Gastroesophageal sphincter (tissue), 4 donors: ENCODE measurements around the gene ITPKC. TPM values are rescaled to one million over a fixed set of nuclear protein-coding genes. Genes with fewer than 3 reads are reported as not detected.
A peak's percentile ranks its signal among the peaks of the same experiment; 100 is the strongest.

ENCODE experiments used
- ATAC-seq: fragments of 150-250 bp; one replicate; pipeline ENCODE4 v1.9.1; 2016; ENCODE audit warnings: mild to moderate bottlenecking, moderate library complexity
- H3K27ac ChIP-seq, 4 donors: fragments of 200-600 bp; sonication (generic) in 3 of 4; 1 replicate in 3 of 4; 2 replicates in 1 of 4; pipeline ENCODE4 v1.5.1; 2016 to 2019
- H3K27me3 ChIP-seq: fragments of 200-600 bp; sonication (generic); one replicate; pipeline ENCODE4 v1.5.1; 2019
- H3K36me3 ChIP-seq, 2 donors: fragments of 200-600 bp; sonication (generic); one replicate each; pipeline ENCODE4 v1.5.1; 2019; ENCODE audit warnings: control low read depth in 1 of 2
- H3K4me1 ChIP-seq, 3 donors: fragments of 200-600 bp; sonication (generic); 1 replicate in 2 of 3; 2 replicates in 1 of 3; pipeline ENCODE4 v1.5.1; 2016 to 2019; ENCODE audit warnings: control low read depth in 2 of 3
- H3K4me3 ChIP-seq, 2 donors: fragments of 200-600 bp; sonication (generic); one replicate each; pipeline ENCODE4 v1.5.1; 2019; ENCODE audit warnings: mild to moderate bottlenecking in 1 of 2, moderate library complexity in 1 of 2
- H3K9me3 ChIP-seq, 3 donors: fragments of 200-600 bp; sonication (generic); one replicate each; pipeline ENCODE4 v1.5.1; 2017 to 2019; ENCODE audit warnings: control low read depth in 2 of 3
- CTCF ChIP-seq, 4 experiments: fragments of 200-600 bp in 2 of 4; fragments of 450-650 bp in 2 of 4; sonication (generic) in 1 of 4; IDR thresholded peaks; one replicate each; pipeline ENCODE4 v1.5.1; 2017 to 2019; ENCODE audit warnings: antibody characterized with exemption in 4 of 4, mild to moderate bottlenecking in 2 of 4, moderate library complexity in 2 of 4
- EP300 ChIP-seq: sonication (generic); formaldehyde crosslinking; IDR thresholded peaks from one replicate; pipeline ENCODE4 v1.6.1; 2017; ENCODE audit warnings: antibody characterized with exemption, mild to moderate bottlenecking
- POLR2A ChIP-seq, 2 donors: fragments of 450-650 bp; IDR thresholded peaks; one replicate each; pipeline ENCODE4 v1.6.1; 2017; ENCODE audit warnings: antibody characterized with exemption in 2 of 2, mild to moderate bottlenecking in 2 of 2, moderate library complexity in 1 of 2
- POLR2AphosphoS5 ChIP-seq: sonication (generic); formaldehyde crosslinking; IDR thresholded peaks from one replicate; pipeline ENCODE4 v1.6.1; 2017; ENCODE audit warnings: antibody characterized with exemption
- WGBS, 2 donors: methylation state at CpG; one replicate each; pipeline ENCODE4 v1.1.5; 2018; ENCODE audit warnings: low coverage in 1 of 2; 5-methylcytosine and 5-hydroxymethylcytosine counted together
- total RNA-seq, 4 donors: library from RNA; depleted of rRNA; stranded (reverse); fragments of >200 nt; gene quantifications; one replicate each; pipeline ENCODE4 v1.1.0, GENCODE V29; 2016

Gene ITPKC
- total RNA-seq, 4 donors from 2014 or later = 25.2 to 71.8 (median 30.6) TPM

DNA sequence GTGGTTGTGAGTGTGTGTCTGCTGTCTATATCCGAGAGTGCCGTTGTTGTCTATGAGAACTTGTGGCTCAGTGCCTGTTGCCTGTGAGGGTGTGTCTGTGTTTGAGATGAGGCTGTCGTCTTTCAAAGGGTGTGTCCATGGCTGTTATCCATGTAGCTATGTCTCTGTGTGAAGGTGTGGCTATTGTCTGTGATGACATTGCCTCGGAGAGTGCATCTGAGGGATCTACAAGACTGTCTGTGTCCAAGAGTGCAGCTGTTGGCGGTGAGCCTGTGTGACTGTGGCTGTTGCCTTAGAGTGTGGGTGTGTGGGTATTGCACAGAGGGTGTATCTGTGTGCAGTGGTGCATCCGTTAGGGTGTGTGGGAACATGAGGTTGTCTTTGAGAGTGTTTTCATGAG, 31.3 kb upstream of the ITPKC start:
- WGBS, 2 donors = 57 to 68% methylated on average over 4 of the region's 6 CpGs
- no peak for ATAC-seq
- Histone ChIP-seq H3K4me3 (no peak overlapping the region), H3K27me3 (no peaks in the 10 kb centered on the region), H3K36me3 (peaks cover 0 to 66% of the 10 kb centered on the region in 2 donors), H3K9me3 (no peaks in the 10 kb centered on the region), H3K4me1 (peaks cover 0 to 36% (median 8%) of the 10 kb centered on the region in 3 donors), H3K27ac (no peak overlapping the region)
- TF ChIP-seq POLR2AphosphoS5 (no peak), POLR2A (IDR thresholded peaks at IDR 0.05) (no peak), CTCF (IDR thresholded peaks at IDR 0.05) (no peak), EP300 (no peak)

DNA sequence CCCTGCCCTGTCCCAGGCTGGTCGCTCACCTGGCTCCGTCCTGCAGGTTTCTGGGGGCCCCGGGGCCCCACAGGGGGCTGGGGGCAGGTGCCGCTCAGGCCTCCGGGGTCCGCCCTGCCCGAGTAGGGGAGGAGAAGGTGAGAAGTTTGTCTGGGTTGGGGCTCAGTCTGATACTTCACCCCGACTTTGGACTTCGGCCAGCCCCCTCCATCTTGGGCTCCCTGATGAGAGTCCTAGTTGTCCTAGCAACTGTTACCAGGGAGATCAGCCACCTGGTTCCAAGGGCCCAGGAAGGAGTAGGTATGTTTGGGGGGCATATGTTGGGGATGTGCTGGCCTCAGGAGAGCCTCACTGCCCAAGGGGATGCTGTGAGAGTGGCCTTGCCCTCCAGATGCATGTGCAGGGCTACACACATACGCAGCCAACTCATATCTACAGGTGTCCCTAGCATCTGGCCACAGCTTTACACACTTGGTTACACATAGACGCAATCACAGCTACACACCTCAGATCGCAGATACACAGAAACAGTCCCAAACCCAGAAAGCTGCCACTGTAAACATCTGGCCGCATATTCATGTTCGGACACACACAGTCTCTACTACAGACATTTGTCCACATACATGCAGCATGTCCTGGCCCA, 29.9 kb upstream of the ITPKC start:
- TF ChIP-seq POLR2A (IDR thresholded peaks at IDR 0.05) (no peak), CTCF (IDR thresholded peaks at IDR 0.05) (no peak)
- no peak for ATAC-seq
- H3K4me1 ChIP-seq = peaks cover 0 to 49% (median 17%) of the 10 kb centered on the region in 3 donors
- no peaks in the 10 kb centered on the region for H3K27me3 ChIP-seq
- H3K9me3 ChIP-seq = no peaks in the 10 kb centered on the region
- H3K4me3 ChIP-seq = no peak overlapping the region
- H3K36me3 ChIP-seq = peaks cover 0 to 54% of the 10 kb centered on the region in 2 donors
- peak overlapping the region in 3 of 4 donors; percentile 88 to 95 (median 94) for H3K27ac ChIP-seq
- WGBS, 2 donors = 51 to 80% methylated on average over 3 to 4 of the region's 14 CpGs

- Histone ChIP-seq H3K27me3 (no peaks in the 10 kb centered on the region), H3K9me3 (no peaks in the 10 kb centered on the region), H3K36me3 (peaks cover 0 to 53% of the 10 kb centered on the region in 2 donors), H3K27ac (peak overlapping the region in 3 of 4 donors; percentile 88 to 95 (median 94)), H3K4me3 (peak overlapping the region in 1 of 2 donors; percentile 94), H3K4me1 (peaks cover 0 to 51% (median 17%) of the 10 kb centered on the region in 3 donors)
- TF ChIP-seq POLR2AphosphoS5 (peak; percentile 42), EP300 (no peak), CTCF (IDR thresholded peaks at IDR 0.05) (no peak)
- peak; percentile 52 for ATAC-seq
- WGBS, 2 donors = 18 to 60% methylated on average over 3 to 4 of the region's 12 CpGs
Measured at GRCh38 chr19:40687525-40688016, 29.3 kb upstream of the ITPKC start.

DNA sequence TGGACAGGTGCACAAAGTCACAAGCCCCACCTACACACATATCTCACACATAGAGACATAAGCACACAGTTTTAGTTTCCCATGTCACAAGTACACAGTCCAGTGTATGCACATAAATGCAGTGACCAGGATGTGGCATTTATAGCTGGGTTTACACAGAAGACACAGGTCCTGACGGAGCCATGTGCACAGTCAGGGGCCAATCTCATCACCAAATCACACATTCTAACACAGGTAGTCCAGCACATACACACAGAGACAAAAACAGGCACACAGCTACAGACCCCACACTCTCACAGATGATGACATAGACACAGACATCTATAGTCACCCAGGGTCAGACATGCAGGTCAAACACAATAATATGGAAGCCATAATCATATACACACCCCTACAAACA, 28.6 kb upstream of the ITPKC start:
- 67% methylated on average over 1 of the region's 1 CpG; no CpG with 5 or more reads in 1 of the 2 donors for WGBS, 2 donors
- Histone ChIP-seq H3K36me3 (peaks cover 0 to 53% of the 10 kb centered on the region in 2 donors), H3K4me3 (peak overlapping the region in 1 of 2 donors; percentile 94), H3K27ac (peak overlapping the region in 3 of 4 donors; percentile 88 to 95 (median 94)), H3K4me1 (peaks cover 0 to 51% (median 17%) of the 10 kb centered on the region in 3 donors), H3K27me3 (no peaks in the 10 kb centered on the region), H3K9me3 (no peaks in the 10 kb centered on the region)
- ATAC-seq = no peak
- TF ChIP-seq CTCF (IDR thresholded peaks at IDR 0.05) = no peak
- no peak for TF ChIP-seq POLR2AphosphoS5
- no peak for TF ChIP-seq EP300
- TF ChIP-seq POLR2A (IDR thresholded peaks at IDR 0.05) = no peak

DNA sequence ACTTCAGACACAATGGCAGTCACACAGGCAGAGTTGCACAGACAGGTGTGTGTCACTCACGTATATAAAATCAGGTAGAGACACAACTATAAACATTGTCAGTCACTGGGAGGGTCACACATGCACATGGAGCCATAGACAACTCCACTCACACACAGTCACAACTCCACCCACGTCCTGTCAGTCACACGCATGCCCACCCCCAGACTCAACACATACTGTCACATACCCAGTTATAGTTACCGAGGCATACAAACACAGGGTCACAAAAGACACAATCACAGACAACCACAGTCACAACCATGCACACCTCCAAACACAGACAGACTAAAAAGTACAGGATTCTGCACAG, 27.9 kb upstream of the ITPKC start:
- TF ChIP-seq POLR2AphosphoS5 = no peak
- TF ChIP-seq POLR2A (IDR thresholded peaks at IDR 0.05) = no peak
- TF ChIP-seq EP300 = no peak
- no peak for TF ChIP-seq CTCF (IDR thresholded peaks at IDR 0.05)
- peak overlapping the region in 3 of 4 donors; percentile 88 to 95 (median 94) for H3K27ac ChIP-seq
- H3K36me3 ChIP-seq = peaks cover 0 to 53% of the 10 kb centered on the region in 2 donors
- H3K9me3 ChIP-seq = no peaks in the 10 kb centered on the region
- peak overlapping the region; percentile 67 to 94 for H3K4me3 ChIP-seq
- peaks cover 0 to 51% (median 17%) of the 10 kb centered on the region in 3 donors for H3K4me1 ChIP-seq
- 29 to 80% methylated on average over 1 of the region's 4 CpGs for WGBS, 2 donors
- no peaks in the 10 kb centered on the region for H3K27me3 ChIP-seq
- no peak for ATAC-seq
